Heart right ventricle (tissue), 16 donors: Measurements from ENCODE around the gene NPAS4. TPM values are rescaled to one million over a fixed set of nuclear protein-coding genes. Genes with fewer than 3 reads are reported as not detected.

Experiments used
- ATAC-seq, 8 donors: fragments of 200-7000 bp; cut with Tn5 transposase; one replicate each; pipeline ENCODE4 v1.9.1; 2020; ENCODE audit warnings: mild to moderate bottlenecking in 8 of 8, moderate library complexity in 8 of 8, moderate number of reproducible peaks in 1 of 8
- DNase-seq, 2 donors: peaks; one replicate each; pipeline ENCODE4 v3.0.0-alpha.2; 2020
- H3K27ac ChIP-seq, 10 donors: fragments of 200-600 bp; sonication (generic) in 2 of 10; one replicate each; pipeline versions ENCODE4 v1.5.0 to v1.8.0; 2020 to 2022; ENCODE audit warnings: mild to moderate bottlenecking in 3 of 10
- H3K27me3 ChIP-seq, 7 donors: fragments of 200-600 bp; one replicate each; pipeline ENCODE4 v1.8.0; 2021 to 2022; ENCODE audit warnings: mild to moderate bottlenecking in 2 of 7
- H3K36me3 ChIP-seq, 9 donors: fragments of 200-600 bp; sonication (generic) in 1 of 9; one replicate each; pipeline versions ENCODE4 v1.5.0 to v1.8.0; 2020 to 2022; ENCODE audit warnings: mild to moderate bottlenecking in 2 of 9
- H3K4me1 ChIP-seq, 9 donors: fragments of 200-600 bp; sonication (generic) in 1 of 9; one replicate each; pipeline versions ENCODE4 v1.5.0 to v1.8.0; 2020 to 2022; ENCODE audit warnings: mild to moderate bottlenecking in 4 of 9
- H3K4me3 ChIP-seq, 10 donors: fragments of 200-600 bp; sonication (generic) in 2 of 10; one replicate each; pipeline versions ENCODE4 v1.5.0 to v1.8.0; 2020 to 2022; ENCODE audit warnings: mild to moderate bottlenecking in 7 of 10, moderate library complexity in 2 of 10
- H3K9me3 ChIP-seq, 11 donors: fragments of 200-600 bp in 10 of 11; sonication (generic) in 2 of 11; one replicate each; pipeline versions ENCODE4 v1.5.0 to v1.8.0; 2013 to 2022; ENCODE audit warnings: mild to moderate bottlenecking in 2 of 11, control low read depth in 1 of 11, moderate library complexity in 1 of 11
- WGBS, 2 donors: extraction: QIAGEN DNeasy Blood & Tissue Kit; methylation state at CpG; one replicate each; pipeline ENCODE4 v1.1.7; 2013; ENCODE audit warnings: inconsistent platforms in 1 of 2; 5-methylcytosine and 5-hydroxymethylcytosine counted together
- intact Hi-C, 10 donors: fragments of 100-400 bp; cut with DNase I; formaldehyde crosslinking; loops; one replicate each; pipeline versions ENCODE4 v1.11.1 to v1.14.2; 2022
- polyA plus RNA-seq, 2 donors: library from polyadenylated mRNA; stranded (reverse); fragments of 200-250 nt; gene quantifications; one replicate each; pipeline ENCODE4 v1.2.3, GENCODE V29; 2013
- total RNA-seq, 10 donors: library from RNA; stranded (reverse); fragmentation: NEBNext Ultra II Directional in 3 of 10; extraction: Animal tissue kit (Norgen Biotek cat#: 25700) in 3 of 10; gene quantifications; one replicate each; pipeline versions ENCODE4 v1.2.1 to v1.2.4, GENCODE V29; 2021 to 2023
- TF ChIP-seq, protein P1 (sequence below), 9 donors: fragments of 200-600 bp; sonication (generic) in 2 of 9; IDR thresholded peaks; one replicate each; pipeline versions ENCODE4 v1.5.0 to v1.8.0; 2021 to 2022; ENCODE audit warnings: antibody characterized with exemption in 9 of 9, mild to moderate bottlenecking in 5 of 9, moderate library complexity in 1 of 9
- donor health status: Arrhythmogenic right ventricular cardiomyopathy.
- donor health status: ischemic (EF 13 %, LVEDD 7.1; RV severe dilation, severe dysfunction).
- donor health status: healthy with polysubstance abuse.
- donor health status: DM: no; HTN: yes; CAD: no.
- donor health status: DM: no; HTN: no; CAD: no.
- donor health status: ischemic (EF 25% LVEDD 6.9; RV normal size, moderate dysfunction).
- donor health status: ischemic (EF 25% LVEDD 5.7; RV mildly dilated, moderate dysfunction).
- donor health status: healthy.
- donor health status: DM: yes; HTN: yes; CAD: no.
- donor health status: Ischemic cardiomyopathy.
- donor health status: ischemic (EF 35%, LVEDD 5.7; RV mildly dilated, moderate dysfunction).
- donor health status: nonischemic (EF 11% LVEDD 7.7; RV severe dilation, severe dysfunction).
- donor health status: DM: yes; HTN: yes; CAD: no.
- donor health status: PGD.
- donor health status: ischemic (EF 29% LVEDD 5.4; RV normal size, mild dysfunction).
- donor health status: nonischemic (EF 23%, LVEDD 6.1; RV moderate dilation, normal function).

Gene NPAS4
- total and polyA plus RNA-seq, 12 donors, result 0.04 TPM; not detected in 11

DNA sequence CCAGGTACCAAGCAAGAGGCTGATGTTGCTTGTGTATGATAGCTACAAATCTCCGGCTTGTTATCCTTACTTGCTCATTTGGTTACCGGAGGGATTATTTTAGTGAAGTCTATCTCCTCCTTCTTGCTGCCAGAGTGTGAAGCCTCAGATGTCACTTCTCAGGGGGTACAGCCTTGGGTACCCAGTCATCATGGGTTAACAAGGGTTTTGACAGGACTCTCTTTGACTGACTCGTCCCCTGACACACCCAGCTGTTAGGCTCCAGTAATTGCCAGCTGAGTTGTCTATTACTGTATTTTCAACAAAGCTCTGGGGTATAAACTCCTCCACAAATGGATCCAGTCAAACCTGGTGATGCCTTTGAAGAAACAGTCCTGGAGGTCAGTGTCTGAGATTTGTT lies 34.0 kb downstream of the NPAS4 start:
- no peak for ATAC-seq
- 32 to 59% methylated on average over 3 of the region's 3 CpGs for WGBS, 2 donors
- H3K36me3 ChIP-seq, result no peaks in the 10 kb centered on the region

DNA sequence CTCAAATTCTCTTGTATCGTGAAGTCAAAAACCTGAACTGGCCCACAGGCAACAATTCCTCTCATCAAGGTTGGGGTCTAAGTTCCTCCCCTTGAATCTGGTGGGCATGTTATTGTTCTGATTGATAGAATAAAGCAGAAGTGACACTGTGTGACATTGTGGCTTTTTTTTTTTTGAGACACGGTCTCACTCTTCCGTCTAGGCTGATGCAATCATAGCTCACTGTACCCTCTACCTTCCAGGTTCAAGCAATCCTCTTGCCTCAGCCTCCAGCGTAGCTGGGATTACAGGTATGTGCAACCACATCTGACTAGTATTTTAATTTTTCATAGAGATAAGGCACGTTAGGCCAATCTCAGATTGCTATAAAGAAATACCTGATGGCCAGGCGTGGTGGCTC lies 37.0 kb downstream of the NPAS4 start:
- intact Hi-C loops, result no loop called here
- no peak overlapping the region for H3K4me3 ChIP-seq
- TF ChIP-seq, protein P1, sequence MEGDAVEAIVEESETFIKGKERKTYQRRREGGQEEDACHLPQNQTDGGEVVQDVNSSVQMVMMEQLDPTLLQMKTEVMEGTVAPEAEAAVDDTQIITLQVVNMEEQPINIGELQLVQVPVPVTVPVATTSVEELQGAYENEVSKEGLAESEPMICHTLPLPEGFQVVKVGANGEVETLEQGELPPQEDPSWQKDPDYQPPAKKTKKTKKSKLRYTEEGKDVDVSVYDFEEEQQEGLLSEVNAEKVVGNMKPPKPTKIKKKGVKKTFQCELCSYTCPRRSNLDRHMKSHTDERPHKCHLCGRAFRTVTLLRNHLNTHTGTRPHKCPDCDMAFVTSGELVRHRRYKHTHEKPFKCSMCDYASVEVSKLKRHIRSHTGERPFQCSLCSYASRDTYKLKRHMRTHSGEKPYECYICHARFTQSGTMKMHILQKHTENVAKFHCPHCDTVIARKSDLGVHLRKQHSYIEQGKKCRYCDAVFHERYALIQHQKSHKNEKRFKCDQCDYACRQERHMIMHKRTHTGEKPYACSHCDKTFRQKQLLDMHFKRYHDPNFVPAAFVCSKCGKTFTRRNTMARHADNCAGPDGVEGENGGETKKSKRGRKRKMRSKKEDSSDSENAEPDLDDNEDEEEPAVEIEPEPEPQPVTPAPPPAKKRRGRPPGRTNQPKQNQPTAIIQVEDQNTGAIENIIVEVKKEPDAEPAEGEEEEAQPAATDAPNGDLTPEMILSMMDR (IDR thresholded peaks at IDR 0.05), result no peak
- no peak overlapping the region for H3K27ac ChIP-seq
- peaks cover 0 to 6% (median 0%) of the 10 kb centered on the region in 7 donors for H3K27me3 ChIP-seq
- no peak for DNase-seq
- 83 to 89% methylated on average over 6 of the region's 6 CpGs for WGBS, 2 donors
- no peaks in the 10 kb centered on the region for H3K36me3 ChIP-seq
- peaks cover 0 to 8% (median 0%) of the 10 kb centered on the region in 11 donors for H3K9me3 ChIP-seq
- ATAC-seq, result no peak
- H3K4me1 ChIP-seq, result peaks cover 0 to 6% (median 0%) of the 10 kb centered on the region in 9 donors

More for the DNA sequence above, 34.0 kb downstream of the NPAS4 start:
- no peak overlapping the region for H3K4me3 ChIP-seq
- H3K27ac ChIP-seq, result no peak overlapping the region
- no peaks in the 10 kb centered on the region for H3K9me3 ChIP-seq
- H3K4me1 ChIP-seq, result peaks cover 0 to 6% (median 0%) of the 10 kb centered on the region in 9 donors
- intact Hi-C loops, result no loop called here
- TF ChIP-seq, protein P1 (IDR thresholded peaks at IDR 0.05), result no peak
- DNase-seq, result no peak
- H3K27me3 ChIP-seq, result peaks cover 0 to 6% (median 0%) of the 10 kb centered on the region in 7 donors

DNA sequence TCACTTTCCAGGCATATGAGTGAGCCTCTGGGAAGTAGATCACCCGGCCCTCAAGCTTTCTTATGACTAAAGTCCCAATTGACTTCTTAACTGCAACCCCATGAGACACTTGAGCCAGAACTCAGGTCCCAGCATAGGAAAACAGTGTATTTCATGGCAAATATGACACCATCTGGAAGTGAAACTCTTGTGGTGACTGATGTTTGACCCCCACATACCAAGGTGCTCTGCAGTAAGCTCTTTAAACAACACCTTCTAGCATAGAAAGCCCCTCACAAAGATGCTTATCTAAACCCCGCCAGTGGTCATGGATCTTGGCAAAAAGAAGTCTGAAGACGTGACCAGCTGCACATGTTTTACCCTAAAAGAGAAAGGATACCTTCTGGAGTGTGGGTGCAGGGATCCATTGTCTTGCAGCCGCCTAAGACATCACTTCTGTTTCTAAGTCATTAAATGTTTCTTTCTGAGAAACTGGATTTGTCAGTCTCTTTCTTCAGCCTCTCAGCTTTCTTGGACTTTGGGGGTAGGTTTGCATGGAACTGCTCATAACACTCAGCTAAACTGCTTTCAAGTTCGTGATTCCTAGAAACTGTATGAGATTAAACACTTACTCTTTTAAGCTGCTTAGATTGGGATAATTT lies 38.4 kb downstream of the NPAS4 start:
- intact Hi-C loops, result no loop called here
- Histone ChIP-seq H3K9me3 (peaks cover 0 to 11% (median 0%) of the 10 kb centered on the region in 11 donors), H3K27me3 (no peaks in the 10 kb centered on the region), H3K4me1 (peaks cover 0 to 6% (median 0%) of the 10 kb centered on the region in 9 donors), H3K27ac (no peak overlapping the region), H3K36me3 (no peaks in the 10 kb centered on the region), H3K4me3 (no peak overlapping the region)
- DNase-seq (no peak), ATAC-seq (no peak)
- WGBS, 2 donors, result 61 to 73% methylated on average over 5 of the region's 5 CpGs
- TF ChIP-seq, protein P1 (IDR thresholded peaks at IDR 0.05), result no peak

DNA sequence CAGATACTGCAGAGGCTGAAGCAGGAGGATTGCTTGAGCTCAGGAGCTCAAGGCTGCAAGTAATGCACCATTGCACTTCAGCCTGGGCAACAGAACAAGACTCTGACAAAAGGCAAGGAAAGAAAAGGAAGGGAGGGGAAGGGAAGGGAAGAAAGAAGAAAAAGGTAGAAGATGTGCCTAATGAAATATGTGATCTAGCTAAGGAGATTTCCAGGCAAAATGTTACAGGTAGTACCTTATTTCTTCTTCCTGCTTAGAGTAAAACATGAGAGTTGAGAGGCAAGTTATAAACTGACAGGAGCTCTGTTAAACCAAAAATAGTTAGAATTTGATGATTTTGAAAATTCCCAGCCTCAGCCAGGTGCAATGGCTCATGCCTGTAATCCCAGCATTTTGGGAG lies 41.2 kb downstream of the NPAS4 start:
- no peaks in the 10 kb centered on the region for H3K27me3 ChIP-seq
- intact Hi-C loops, result no loop called here
- H3K4me3 ChIP-seq, result no peak overlapping the region
- ATAC-seq (no peak), DNase-seq (no peak)
- H3K36me3 ChIP-seq, result no peaks in the 10 kb centered on the region
- TF ChIP-seq, protein P1 (IDR thresholded peaks at IDR 0.05), result no peak
- H3K27ac ChIP-seq, result no peak overlapping the region
- peaks cover 0 to 11% (median 0%) of the 10 kb centered on the region in 11 donors for H3K9me3 ChIP-seq
- peaks cover 0 to 14% (median 7%) of the 10 kb centered on the region in 9 donors for H3K4me1 ChIP-seq
